ENCODE measurements around the gene OAF. TPM values are rescaled to one million over a fixed set of nuclear protein-coding genes. Genes with fewer than 3 reads are reported as not detected.

The OAF gene
- total RNA-seq, 2 experiments from 2014 or later = 3.1 to 3.2 TPM

DNA sequence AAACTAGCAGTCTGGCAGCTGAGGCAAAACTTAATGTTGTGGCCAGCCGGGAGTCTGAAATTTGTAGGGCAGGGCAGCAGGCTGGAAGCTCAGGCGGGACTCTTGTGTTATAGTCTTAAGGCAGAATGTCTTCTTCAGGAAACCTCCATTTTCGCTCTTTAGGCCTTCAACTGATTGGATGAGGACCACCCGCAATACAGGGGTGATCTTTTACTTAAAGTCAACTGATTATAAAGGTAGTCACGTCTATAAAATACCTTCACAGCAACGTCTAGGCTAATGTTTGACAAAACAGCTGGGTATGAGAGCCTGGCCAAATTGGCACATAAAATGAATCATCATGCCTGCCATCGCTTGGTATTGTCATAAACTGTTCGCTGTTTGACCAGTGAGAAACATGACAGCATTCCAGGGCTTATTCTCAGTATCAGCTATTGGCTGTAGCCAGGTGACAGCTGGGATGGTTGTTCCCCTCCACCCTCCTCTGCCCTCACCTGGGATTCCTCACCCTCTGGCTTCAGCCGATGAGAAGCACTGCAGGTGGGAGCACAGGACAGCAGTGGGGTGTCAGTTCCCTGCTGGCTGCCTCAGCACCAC is 22.5 kb downstream of the OAF start:
- Histone ChIP-seq H3K36me3 (ENCODE audit: insufficient read depth, low read length) (no peaks in the 10 kb centered on the region), H3K4me1 (ENCODE audit: insufficient read depth, low read length) (no peaks in the 10 kb centered on the region), H3K4me3 (ENCODE audit: low read length) (no peak overlapping the region), H3K27me3 (ENCODE audit: control insufficient read depth in 1 of 2, insufficient read depth in 2 of 2, low read length in 2 of 2) (peaks cover 5 to 15% of the 10 kb centered on the region in 2 experiments), H3K9me3 (ENCODE audit: control insufficient read depth in 1 of 2, insufficient read depth in 1 of 2, low read length in 2 of 2) (no peaks in the 10 kb centered on the region), H3K27ac (ENCODE audit: low read depth in 1 of 2, low read length in 2 of 2) (no peak overlapping the region)
- H3K9me3 Mint-ChIP-seq = no peaks in the 10 kb centered on the region
- no peaks in the 10 kb centered on the region for H3K36me3 Mint-ChIP-seq (ENCODE audit: low read depth)
- ChIA-PET POLR2A (no interaction called here), CTCF (no interaction called here)
- TF ChIP-seq, protein P1, sequence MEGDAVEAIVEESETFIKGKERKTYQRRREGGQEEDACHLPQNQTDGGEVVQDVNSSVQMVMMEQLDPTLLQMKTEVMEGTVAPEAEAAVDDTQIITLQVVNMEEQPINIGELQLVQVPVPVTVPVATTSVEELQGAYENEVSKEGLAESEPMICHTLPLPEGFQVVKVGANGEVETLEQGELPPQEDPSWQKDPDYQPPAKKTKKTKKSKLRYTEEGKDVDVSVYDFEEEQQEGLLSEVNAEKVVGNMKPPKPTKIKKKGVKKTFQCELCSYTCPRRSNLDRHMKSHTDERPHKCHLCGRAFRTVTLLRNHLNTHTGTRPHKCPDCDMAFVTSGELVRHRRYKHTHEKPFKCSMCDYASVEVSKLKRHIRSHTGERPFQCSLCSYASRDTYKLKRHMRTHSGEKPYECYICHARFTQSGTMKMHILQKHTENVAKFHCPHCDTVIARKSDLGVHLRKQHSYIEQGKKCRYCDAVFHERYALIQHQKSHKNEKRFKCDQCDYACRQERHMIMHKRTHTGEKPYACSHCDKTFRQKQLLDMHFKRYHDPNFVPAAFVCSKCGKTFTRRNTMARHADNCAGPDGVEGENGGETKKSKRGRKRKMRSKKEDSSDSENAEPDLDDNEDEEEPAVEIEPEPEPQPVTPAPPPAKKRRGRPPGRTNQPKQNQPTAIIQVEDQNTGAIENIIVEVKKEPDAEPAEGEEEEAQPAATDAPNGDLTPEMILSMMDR (IDR thresholded peaks at IDR 0.05) = no peak
- intact Hi-C loops (cut with DNase I, micrococcal nuclease) = loop anchor here in 1 of 2 experiments (5.0 kb wide), 1 partner anchor 566 kb away; no protein-coding TSS in a partner anchor
- no peak overlapping the region for H3K27ac Mint-ChIP-seq
- no peaks in the 10 kb centered on the region for H3K4me1 Mint-ChIP-seq (ENCODE audit: low read depth)
- no peak for DNase-seq
- H3K4me3 Mint-ChIP-seq = no peak overlapping the region
- ATAC-seq (ENCODE audit: poor library complexity) = no peak
- H3K27me3 Mint-ChIP-seq = peaks cover 57% of the 10 kb centered on the region

- Histone ChIP-seq H3K36me3 (ENCODE audit: insufficient read depth, low read length) (no peaks in the 10 kb centered on the region), H3K27ac (ENCODE audit: low read depth in 1 of 2, low read length in 2 of 2) (no peak overlapping the region), H3K27me3 (ENCODE audit: control insufficient read depth in 1 of 2, insufficient read depth in 2 of 2, low read length in 2 of 2) (peaks cover 14 to 25% of the 10 kb centered on the region in 2 experiments), H3K9me3 (ENCODE audit: control insufficient read depth in 1 of 2, insufficient read depth in 1 of 2, low read length in 2 of 2) (peaks cover 0 to under 1% of the 10 kb centered on the region in 2 experiments), H3K4me1 (ENCODE audit: insufficient read depth, low read length) (no peaks in the 10 kb centered on the region), H3K4me3 (ENCODE audit: low read length) (no peak overlapping the region)
- peak in 13 of 14 experiments; percentile 19 to 67 (median 43) for DNase-seq
- no peaks in the 10 kb centered on the region for H3K36me3 Mint-ChIP-seq (ENCODE audit: low read depth)
- H3K9me3 Mint-ChIP-seq = no peaks in the 10 kb centered on the region
- POLR2A ChIA-PET = no interaction called here
- ATAC-seq (ENCODE audit: poor library complexity) = no peak
- H3K27me3 Mint-ChIP-seq = peaks cover 65% of the 10 kb centered on the region
- intact Hi-C loops (cut with DNase I, micrococcal nuclease) = loop anchor here in 1 of 2 experiments (2.0 kb wide), 2 partner anchors 68 to 450 kb away; no protein-coding TSS in a partner anchor
- H3K4me1 Mint-ChIP-seq (ENCODE audit: low read depth) = no peaks in the 10 kb centered on the region
- no peak overlapping the region for H3K27ac Mint-ChIP-seq
- TF ChIP-seq, protein P1 (IDR thresholded peaks at IDR 0.05) = peak; percentile 78
- CTCF ChIA-PET = interaction anchor here (1.0 kb wide), 1 partner anchor 68 kb away, joined by 3 read pairs; no protein-coding TSS in a partner anchor
- H3K4me3 Mint-ChIP-seq = no peak overlapping the region
Measured at GRCh38 chr11:120235024-120235628, 24.3 kb downstream of the OAF start.

GRCh38 chr11:120236169-120237107 is 25.6 kb downstream of the OAF start:
- no peak overlapping the region for H3K4me3 ChIP-seq (ENCODE audit: low read length)
- ChIA-PET CTCF (no interaction called here), POLR2A (no interaction called here)
- intact Hi-C loops (cut with DNase I, micrococcal nuclease) = no loop called here
- no peaks in the 10 kb centered on the region for H3K36me3 ChIP-seq (ENCODE audit: insufficient read depth, low read length)
- TF ChIP-seq, protein P1 (IDR thresholded peaks at IDR 0.05) = no peak
- H3K4me1 ChIP-seq (ENCODE audit: insufficient read depth, low read length) = no peaks in the 10 kb centered on the region
- peaks cover 23 to 38% of the 10 kb centered on the region in 2 experiments for H3K27me3 ChIP-seq (ENCODE audit: control insufficient read depth in 1 of 2, insufficient read depth in 2 of 2, low read length in 2 of 2)
- H3K27ac Mint-ChIP-seq = no peak overlapping the region
- peaks cover 74% of the 10 kb centered on the region for H3K27me3 Mint-ChIP-seq
- no peaks in the 10 kb centered on the region for H3K4me1 Mint-ChIP-seq (ENCODE audit: low read depth)
- no peak for DNase-seq
- H3K9me3 ChIP-seq (ENCODE audit: control insufficient read depth in 1 of 2, insufficient read depth in 1 of 2, low read length in 2 of 2) = peaks cover 0 to 7% of the 10 kb centered on the region in 2 experiments
- no peaks in the 10 kb centered on the region for H3K9me3 Mint-ChIP-seq
- no peaks in the 10 kb centered on the region for H3K36me3 Mint-ChIP-seq (ENCODE audit: low read depth)
- no peak for ATAC-seq (ENCODE audit: poor library complexity)
- no peak overlapping the region for H3K4me3 Mint-ChIP-seq
- no peak overlapping the region for H3K27ac ChIP-seq (ENCODE audit: low read depth in 1 of 2, low read length in 2 of 2)
